Endodermal cell (in vitro differentiated cells): ENCODE measurements around the gene TNFAIP8L2. TPM values are rescaled to one million over a fixed set of nuclear protein-coding genes. Genes with fewer than 3 reads are reported as not detected.

ENCODE experiments used
- DNase-seq: peaks from one replicate; pipeline ENCODE4 v3.0.0-alpha.2; 2017
- H3K27ac ChIP-seq: 2 replicates; pipeline ENCODE4 v1.5.1; 2013; ENCODE audit warnings: mild to moderate bottlenecking, low read depth, low read length, moderate library complexity
- H3K27me3 ChIP-seq: 2 replicates; pipeline ENCODE4 v1.6.1; 2013; ENCODE audit warnings: mild to moderate bottlenecking, low read length, moderate library complexity; ENCODE audit not compliant: insufficient read depth, control insufficient read depth, poor library complexity, severe bottlenecking
- H3K36me3 ChIP-seq: 2 replicates; pipeline ENCODE4 v1.7.0; 2013; ENCODE audit warnings: mild to moderate bottlenecking, low read length, moderate library complexity; ENCODE audit not compliant: control insufficient read depth, insufficient read depth
- H3K4me1 ChIP-seq: one replicate; pipeline ENCODE4 v1.7.0; 2013; ENCODE audit warnings: low read length; ENCODE audit not compliant: control insufficient read depth, insufficient read depth
- H3K4me3 ChIP-seq: 2 replicates; pipeline ENCODE4 v1.5.1; 2013; ENCODE audit warnings: mild to moderate bottlenecking, low read length, moderate library complexity
- H3K9ac ChIP-seq: 2 replicates; pipeline ENCODE4 v1.6.1; 2013; ENCODE audit warnings: mild to moderate bottlenecking, low read length, moderate library complexity; ENCODE audit not compliant: poor library complexity, severe bottlenecking; ENCODE audit errors: extremely low read depth
- H3K9me3 ChIP-seq: 2 replicates; pipeline ENCODE4 v1.6.1; 2013; ENCODE audit warnings: mild to moderate bottlenecking, low read length, moderate library complexity; ENCODE audit not compliant: control insufficient read depth
- H3K27ac Mint-ChIP-seq: 2 replicates; pipeline ENCODE4 v1.8.0; 2020; ENCODE audit warnings: mixed read lengths
- H3K27me3 Mint-ChIP-seq: 2 replicates; pipeline ENCODE4 v1.8.0; 2021; ENCODE audit warnings: mild to moderate bottlenecking, mixed read lengths; ENCODE audit not compliant: insufficient read depth
- H3K36me3 Mint-ChIP-seq: 2 replicates; pipeline ENCODE4 v1.8.0; 2020; ENCODE audit warnings: low read depth, mixed read lengths
- H3K4me1 Mint-ChIP-seq: 2 replicates; pipeline ENCODE4 v1.8.0; 2020; ENCODE audit warnings: mixed read lengths
- H3K4me3 Mint-ChIP-seq: 2 replicates; pipeline ENCODE4 v1.8.0; 2020; ENCODE audit warnings: mild to moderate bottlenecking, moderate library complexity, mixed read lengths
- H3K9me3 Mint-ChIP-seq: 2 replicates; pipeline ENCODE4 v1.8.0; 2020; ENCODE audit warnings: mild to moderate bottlenecking, mixed read lengths
- CTCF ChIP-seq: fragments of 200-600 bp; sonication (generic); conservative IDR thresholded peaks from 2 replicates; pipeline ENCODE4 v1.5.0; 2021; ENCODE audit warnings: antibody characterized with exemption, mild to moderate bottlenecking
- WGBS, 2 experiments: methylation state at CpG; one replicate each; pipeline versions ENCODE4 v1.1.5 to v1.1.7; 2013; ENCODE audit warnings: missing lambda C conversion rate in 2 of 2, mixed read lengths in 1 of 2; ENCODE audit not compliant: insufficient coverage in 1 of 2, insufficient read length in 1 of 2; 5-methylcytosine and 5-hydroxymethylcytosine counted together
- total RNA-seq, 2 donors: library from RNA; stranded (reverse); fragmentation: NEBNext Ultra II Directional in 1 of 2; extraction: Animal tissue kit (Norgen Biotek cat#: 25700) in 1 of 2; gene quantifications; 2 replicates in 1 of 2; 3 replicates in 1 of 2; pipeline ENCODE4 v1.2.1, GENCODE V29; 2021

TNFAIP8L2 gene
- total RNA-seq, 2 donors from 2014 or later, result not detected

GRCh38 chr1:151189637-151190445 is 33.4 kb downstream of the TNFAIP8L2 start, which contains the start of gene VPS72:
VPS72 (minus strand) TSS chr1:151190197; CDS start chr1:151190121, 76 bp downstream.
- H3K9me3 Mint-ChIP-seq, result no peaks in the 10 kb centered on the region
- peak within 1 kb of the TSS; percentile 89 for H3K4me3 ChIP-seq
- peaks cover 12% of the 10 kb centered on the region for H3K36me3 Mint-ChIP-seq
- peaks cover 3% of the 10 kb centered on the region for H3K27me3 Mint-ChIP-seq
- WGBS, 2 experiments, result 1 to 2% methylated on average over 32 to 41 of the region's 42 CpGs
- H3K27me3 ChIP-seq, result peaks cover 8% of the 10 kb centered on the region
- DNase-seq, result peak; percentile 94
- peak within 1 kb of the TSS; percentile 98 for H3K27ac Mint-ChIP-seq
- H3K9ac ChIP-seq, result peak within 1 kb of the TSS; percentile 88
- H3K4me3 Mint-ChIP-seq, result peak within 1 kb of the TSS; percentile 94
- peak; percentile 14 for TF ChIP-seq CTCF
- no peaks in the 10 kb centered on the region for H3K9me3 ChIP-seq
- peaks cover 9% of the 10 kb centered on the region for H3K4me1 Mint-ChIP-seq
- peak within 1 kb of the TSS; percentile 95 for H3K27ac ChIP-seq
- H3K36me3 ChIP-seq, result peaks cover 12% of the 10 kb centered on the region
- no peaks in the 10 kb centered on the region for H3K4me1 ChIP-seq

- no peaks in the 10 kb centered on the region for H3K4me1 ChIP-seq
- peaks cover 3% of the 10 kb centered on the region for H3K27me3 Mint-ChIP-seq
- no peaks in the 10 kb centered on the region for H3K9me3 ChIP-seq
- 67 to 89% methylated on average over 3 to 7 of the region's 7 CpGs for WGBS, 2 experiments
- H3K27ac ChIP-seq, result no peak overlapping the region
- DNase-seq, result no peak
- peaks cover 8% of the 10 kb centered on the region for H3K27me3 ChIP-seq
- no peak overlapping the region for H3K9ac ChIP-seq
- H3K9me3 Mint-ChIP-seq, result no peaks in the 10 kb centered on the region
- no peak for TF ChIP-seq CTCF
- no peaks in the 10 kb centered on the region for H3K36me3 ChIP-seq
- no peak overlapping the region for H3K4me3 Mint-ChIP-seq
- H3K4me3 ChIP-seq, result no peak overlapping the region
- no peaks in the 10 kb centered on the region for H3K36me3 Mint-ChIP-seq
- no peak overlapping the region for H3K27ac Mint-ChIP-seq
- H3K4me1 Mint-ChIP-seq, result peaks cover 9% of the 10 kb centered on the region
Observed at GRCh38 chr1:151192047-151192446, 35.6 kb downstream of the TNFAIP8L2 start.

- 91 to 100% methylated on average over 2 to 6 of the region's 6 CpGs for WGBS, 2 experiments
- H3K4me3 Mint-ChIP-seq, result no peak overlapping the region
- H3K27me3 Mint-ChIP-seq, result peaks cover 3% of the 10 kb centered on the region
- no peak overlapping the region for H3K27ac ChIP-seq
- H3K4me1 Mint-ChIP-seq, result peaks cover 13% of the 10 kb centered on the region
- no peak overlapping the region for H3K9ac ChIP-seq
- no peak for DNase-seq
- no peak for TF ChIP-seq CTCF
- H3K9me3 Mint-ChIP-seq, result no peaks in the 10 kb centered on the region
- H3K36me3 Mint-ChIP-seq, result no peaks in the 10 kb centered on the region
- no peak overlapping the region for H3K4me3 ChIP-seq
- no peaks in the 10 kb centered on the region for H3K4me1 ChIP-seq
- H3K27me3 ChIP-seq, result peaks cover 8% of the 10 kb centered on the region
- H3K9me3 ChIP-seq, result no peaks in the 10 kb centered on the region
- no peaks in the 10 kb centered on the region for H3K36me3 ChIP-seq
- no peak overlapping the region for H3K27ac Mint-ChIP-seq
Observed at GRCh38 chr1:151193304-151193703, 36.9 kb downstream of the TNFAIP8L2 start.
